A549 (cell line): ENCODE results near the gene CFAP99.

Source experiments
- EP300 ChIP-seq, 2 experiments: fragments of >200 bp; sonication (Bioruptor Twin); formaldehyde crosslinking; IDR thresholded peaks; 2 replicates in 1 of 2; 3 replicates in 1 of 2; pipeline ENCODE4 v1.6.1; 2016 to 2017
- KDM1A ChIP-seq: fragments of 200-600 bp; sonication (generic); IDR thresholded peaks from 2 replicates; pipeline ENCODE4 v1.6.1; 2016; ENCODE audit warnings: low read depth, mild to moderate bottlenecking
- NR3C1 ChIP-seq: fragments of >200 bp; sonication (Bioruptor Twin); formaldehyde crosslinking; IDR thresholded peaks from 3 replicates; pipeline ENCODE4 v1.6.1; 2017
- PBX3 ChIP-seq: IDR thresholded peaks from 2 replicates; pipeline ENCODE4 v1.6.1; 2012
- POLR2AphosphoS2 ChIP-seq: conservative IDR thresholded peaks from 2 replicates; pipeline ENCODE4 v1.6.1; 2012; ENCODE audit warnings: low read length, improper control_type of control experiment, inconsistent platforms
- RAD21 ChIP-seq, 2 experiments: fragments of >200 bp in 1 of 2; sonication (Bioruptor Twin) in 1 of 2; formaldehyde crosslinking in 1 of 2; IDR thresholded peaks in 1 of 2; conservative IDR thresholded peaks in 1 of 2; 2 replicates in 1 of 2; 3 replicates in 1 of 2; pipeline ENCODE4 v1.6.1; 2012 to 2018; ENCODE audit warnings: inconsistent platforms in 1 of 2
- TP53 ChIP-seq: fragments of 250-450 bp; sonication (Bioruptor Pico); IDR thresholded peaks from 2 replicates; pipeline ENCODE4 v1.5.0; 2021; ENCODE audit warnings: mild to moderate bottlenecking, moderate library complexity
- TF ChIP-seq, protein P1 (sequence below): fragments of >200 bp; sonication (Bioruptor Twin); formaldehyde crosslinking; IDR thresholded peaks from 3 replicates; pipeline ENCODE4 v1.5.1; 2016

GRCh38 chr4:2458546-2459491, 40.1 kb downstream of the CFAP99 start:
- TF ChIP-seq RAD21 (conservative IDR thresholded peaks at IDR 0.05 in 1 of 2, IDR thresholded peaks at IDR 0.05 in 1 of 2) (no peak), TP53 (CRISPR knock-in tag) (no peak), KDM1A (no peak), PBX3 (no peak), POLR2AphosphoS2 (no peak), NR3C1 (no peak), EP300 (IDR thresholded peaks at IDR 0.05) (no peak)
- TF ChIP-seq, protein P1, sequence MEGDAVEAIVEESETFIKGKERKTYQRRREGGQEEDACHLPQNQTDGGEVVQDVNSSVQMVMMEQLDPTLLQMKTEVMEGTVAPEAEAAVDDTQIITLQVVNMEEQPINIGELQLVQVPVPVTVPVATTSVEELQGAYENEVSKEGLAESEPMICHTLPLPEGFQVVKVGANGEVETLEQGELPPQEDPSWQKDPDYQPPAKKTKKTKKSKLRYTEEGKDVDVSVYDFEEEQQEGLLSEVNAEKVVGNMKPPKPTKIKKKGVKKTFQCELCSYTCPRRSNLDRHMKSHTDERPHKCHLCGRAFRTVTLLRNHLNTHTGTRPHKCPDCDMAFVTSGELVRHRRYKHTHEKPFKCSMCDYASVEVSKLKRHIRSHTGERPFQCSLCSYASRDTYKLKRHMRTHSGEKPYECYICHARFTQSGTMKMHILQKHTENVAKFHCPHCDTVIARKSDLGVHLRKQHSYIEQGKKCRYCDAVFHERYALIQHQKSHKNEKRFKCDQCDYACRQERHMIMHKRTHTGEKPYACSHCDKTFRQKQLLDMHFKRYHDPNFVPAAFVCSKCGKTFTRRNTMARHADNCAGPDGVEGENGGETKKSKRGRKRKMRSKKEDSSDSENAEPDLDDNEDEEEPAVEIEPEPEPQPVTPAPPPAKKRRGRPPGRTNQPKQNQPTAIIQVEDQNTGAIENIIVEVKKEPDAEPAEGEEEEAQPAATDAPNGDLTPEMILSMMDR = no peak
